Activated T-helper 1 cell treated with anti-CD3 and anti-CD28 coated beads, Interleukin-12 subunit alpha, Interleukin-12 subunit beta, Interleukin-2, Interleukin-4 antibody, amounts not matched to agents 30 ng/mL and 10 ng/mL and 1 ng/mL, durations not matched to agents 14 hours and 24 hours and 36 hours (primary cell): ENCODE data around the gene PDE4DIP. TPM values are rescaled to one million over a fixed set of nuclear protein-coding genes. Genes with fewer than 3 reads are reported as not detected.
"Not testable (repeated sequence)": the region's sequence is repeated elsewhere in the genome, so short reads cannot be mapped to it uniquely, and the experiment has no call there.

Experiments used
- DNase-seq: peaks from one replicate; pipeline ENCODE4 v3.0.0; 2021; ENCODE audit warnings: low spot score
- H3K27ac Mint-ChIP-seq: one replicate; pipeline ENCODE4 v1.8.0; 2021; ENCODE audit warnings: mild to moderate bottlenecking, mixed read lengths
- H3K27me3 Mint-ChIP-seq: one replicate; pipeline ENCODE4 v1.8.0; 2022; ENCODE audit warnings: mild to moderate bottlenecking, moderate library complexity, mixed read lengths; ENCODE audit not compliant: insufficient read depth
- H3K36me3 Mint-ChIP-seq: one replicate; pipeline ENCODE4 v1.8.0; 2021; ENCODE audit warnings: low read depth, mixed read lengths
- H3K4me1 Mint-ChIP-seq: one replicate; pipeline ENCODE4 v1.8.0; 2021; ENCODE audit warnings: low read depth, mixed read lengths
- H3K4me3 Mint-ChIP-seq: one replicate; pipeline ENCODE4 v1.8.0; 2021; ENCODE audit warnings: mild to moderate bottlenecking, moderate library complexity, mixed read lengths
- H3K9me3 Mint-ChIP-seq: one replicate; pipeline ENCODE4 v1.8.0; 2021; ENCODE audit warnings: mixed read lengths
- intact Hi-C: fragments of 100-400 bp; cut with micrococcal nuclease; formaldehyde crosslinking; loops from one replicate; pipeline ENCODE4 v1.15.1; 2024
- total RNA-seq: library from RNA; stranded (reverse); gene quantifications from 2 replicates; pipeline ENCODE4 v1.2.3, GENCODE V29; 2022

The PDE4DIP gene
- total RNA-seq, 1 donor from 2014 or later, result 24.2 TPM

- DNase-seq, H3K4me1 Mint-ChIP-seq, intact Hi-C loops, H3K36me3 Mint-ChIP-seq, H3K9me3 Mint-ChIP-seq, H3K4me3 Mint-ChIP-seq, H3K27ac Mint-ChIP-seq: not testable (repeated sequence)
- peaks cover 11% of the 10 kb centered on the region for H3K27me3 Mint-ChIP-seq
These were observed 145.2 kb downstream of the PDE4DIP start for GRCh38 chr1:148989378-148989777.

DNA sequence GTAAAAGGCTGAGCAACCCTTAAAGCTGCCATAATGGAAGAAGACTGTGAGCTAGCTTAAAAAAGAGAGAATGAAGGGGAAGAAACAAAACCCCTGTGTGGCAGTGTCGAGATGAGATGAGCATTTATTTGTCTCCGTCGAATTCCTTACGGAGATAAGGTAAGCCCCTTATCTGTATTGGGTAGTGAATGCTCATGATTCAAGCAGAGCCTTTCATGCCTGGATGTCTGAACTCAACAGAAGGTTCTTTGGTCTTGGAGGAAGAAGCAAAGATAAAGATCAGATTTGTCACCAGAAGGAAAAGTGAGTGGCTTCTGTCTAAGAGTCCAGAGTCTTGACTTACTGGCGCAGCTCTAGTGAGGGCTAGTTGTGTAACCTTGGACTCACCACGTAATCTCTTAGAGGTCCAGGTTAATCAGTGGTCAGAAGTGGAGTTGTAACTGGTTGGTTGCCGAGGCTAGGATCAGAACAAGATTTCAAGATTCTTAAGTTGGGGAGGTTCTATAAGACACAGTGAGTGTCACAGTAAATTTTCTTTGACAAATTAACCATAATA, 146.1 kb downstream of the PDE4DIP start:
- DNase-seq, H3K4me3 Mint-ChIP-seq, H3K36me3 Mint-ChIP-seq, intact Hi-C loops, H3K27ac Mint-ChIP-seq, H3K9me3 Mint-ChIP-seq, H3K4me1 Mint-ChIP-seq: not testable (repeated sequence)
- peaks cover 11% of the 10 kb centered on the region for H3K27me3 Mint-ChIP-seq

GRCh38 chr1:148991818-148992217, 147.6 kb downstream of the PDE4DIP start:
- H3K27me3 Mint-ChIP-seq, result peaks cover 11% of the 10 kb centered on the region
- H3K4me3 Mint-ChIP-seq, H3K36me3 Mint-ChIP-seq, H3K9me3 Mint-ChIP-seq, DNase-seq, H3K27ac Mint-ChIP-seq, H3K4me1 Mint-ChIP-seq, intact Hi-C loops: not testable (repeated sequence)

DNA sequence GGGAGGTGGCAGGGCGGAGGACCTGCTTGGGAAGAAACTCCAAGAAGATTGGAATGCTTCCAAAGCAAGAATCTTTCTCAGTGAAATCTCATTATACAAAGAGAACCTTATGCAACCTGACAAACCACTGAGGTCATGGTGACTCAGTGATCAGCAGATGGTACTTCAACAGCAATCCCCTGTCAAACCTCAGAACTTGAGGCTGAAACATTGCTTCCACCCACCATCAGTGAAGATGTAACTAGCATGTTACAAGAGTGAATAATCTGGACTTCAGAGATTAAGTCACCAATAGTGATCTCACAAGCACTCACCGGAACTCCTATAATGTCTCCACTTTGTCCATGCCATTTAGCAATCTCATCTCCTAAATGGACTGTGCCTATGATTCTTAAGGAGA, 148.1 kb downstream of the PDE4DIP start:
- DNase-seq, H3K36me3 Mint-ChIP-seq, H3K4me1 Mint-ChIP-seq, H3K27ac Mint-ChIP-seq, H3K9me3 Mint-ChIP-seq, intact Hi-C loops, H3K4me3 Mint-ChIP-seq: not testable (repeated sequence)
- peaks cover 11% of the 10 kb centered on the region for H3K27me3 Mint-ChIP-seq

DNA sequence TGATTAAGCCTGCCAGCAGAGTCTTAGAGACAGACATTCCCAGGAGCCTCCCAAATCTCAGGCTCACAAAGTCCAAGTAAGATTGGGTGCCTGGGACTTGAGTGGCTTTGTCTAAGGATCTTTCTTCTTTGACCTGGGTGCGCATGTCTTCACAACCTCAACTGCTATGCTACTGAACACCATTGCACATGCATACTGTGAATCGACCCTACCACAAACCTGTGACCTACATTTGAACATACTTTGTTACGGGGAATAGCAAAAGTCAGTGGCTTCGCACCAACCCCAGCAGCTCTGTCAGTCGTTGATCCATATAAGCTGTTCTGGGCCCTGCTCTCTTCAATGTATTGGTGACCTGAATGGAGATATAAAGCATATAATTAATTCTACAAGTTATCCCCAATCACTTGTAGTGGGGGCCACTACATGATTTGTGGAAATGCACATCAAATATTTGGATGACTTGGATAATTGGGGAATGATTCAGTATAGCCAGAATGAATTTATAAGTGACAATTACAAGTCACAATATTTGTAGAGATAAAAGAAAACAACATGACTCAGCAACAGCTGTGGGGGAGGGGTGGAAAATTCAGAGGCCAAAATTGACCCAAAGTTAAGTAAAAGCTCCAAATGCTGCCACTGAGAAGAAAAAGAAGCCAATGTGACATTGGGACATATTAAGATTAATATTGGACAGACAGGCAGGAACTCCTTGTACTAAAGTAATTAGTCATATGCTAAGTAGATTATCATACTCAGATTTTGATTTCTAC, 152.4 kb downstream of the PDE4DIP start:
- H3K4me1 Mint-ChIP-seq, H3K27me3 Mint-ChIP-seq, DNase-seq, intact Hi-C loops, H3K36me3 Mint-ChIP-seq, H3K9me3 Mint-ChIP-seq, H3K27ac Mint-ChIP-seq, H3K4me3 Mint-ChIP-seq: not testable (repeated sequence)

GRCh38 chr1:148997405-148997804, 153.2 kb downstream of the PDE4DIP start:
- H3K36me3 Mint-ChIP-seq, H3K27ac Mint-ChIP-seq, H3K9me3 Mint-ChIP-seq, H3K27me3 Mint-ChIP-seq, H3K4me1 Mint-ChIP-seq, H3K4me3 Mint-ChIP-seq, DNase-seq, intact Hi-C loops: not testable (repeated sequence)

GRCh38 chr1:149002664-149003063, 158.4 kb downstream of the PDE4DIP start:
- H3K9me3 Mint-ChIP-seq, H3K4me3 Mint-ChIP-seq, intact Hi-C loops, H3K27me3 Mint-ChIP-seq, H3K36me3 Mint-ChIP-seq, DNase-seq, H3K27ac Mint-ChIP-seq, H3K4me1 Mint-ChIP-seq: not testable (repeated sequence)

DNA sequence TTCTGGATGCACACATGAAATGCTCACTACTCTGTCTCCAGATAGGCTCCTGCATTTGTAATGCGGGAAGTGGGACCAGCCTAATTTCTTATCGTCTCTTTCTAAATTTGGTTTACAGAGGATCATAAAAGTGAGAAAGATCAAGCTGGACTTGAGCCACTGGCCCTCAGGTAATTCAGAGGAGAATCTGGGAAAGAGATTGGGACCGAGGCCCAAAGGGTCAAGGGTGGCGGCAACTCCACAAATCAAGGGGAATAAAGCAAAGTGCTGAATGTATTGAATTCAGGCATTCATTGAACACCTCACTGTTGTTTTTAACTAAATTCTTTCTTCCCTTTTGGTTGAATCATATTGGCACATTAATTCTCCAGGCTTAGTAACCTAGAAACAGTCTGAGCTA, 164.1 kb downstream of the PDE4DIP start:
- H3K36me3 Mint-ChIP-seq, H3K4me3 Mint-ChIP-seq, H3K27ac Mint-ChIP-seq, H3K27me3 Mint-ChIP-seq, H3K4me1 Mint-ChIP-seq, intact Hi-C loops, DNase-seq, H3K9me3 Mint-ChIP-seq: not testable (repeated sequence)

GRCh38 chr1:149008769-149009168, 164.5 kb downstream of the PDE4DIP start:
- H3K4me1 Mint-ChIP-seq, H3K4me3 Mint-ChIP-seq, H3K27me3 Mint-ChIP-seq, H3K27ac Mint-ChIP-seq, H3K9me3 Mint-ChIP-seq, intact Hi-C loops, H3K36me3 Mint-ChIP-seq, DNase-seq: not testable (repeated sequence)

GRCh38 chr1:149009761-149010160, 165.5 kb downstream of the PDE4DIP start:
- H3K9me3 Mint-ChIP-seq, H3K27ac Mint-ChIP-seq, H3K27me3 Mint-ChIP-seq, H3K4me1 Mint-ChIP-seq, H3K4me3 Mint-ChIP-seq, DNase-seq, H3K36me3 Mint-ChIP-seq, intact Hi-C loops: not testable (repeated sequence)

- H3K36me3 Mint-ChIP-seq, DNase-seq, H3K9me3 Mint-ChIP-seq, H3K27me3 Mint-ChIP-seq, H3K4me3 Mint-ChIP-seq, H3K4me1 Mint-ChIP-seq, H3K27ac Mint-ChIP-seq, intact Hi-C loops: not testable (repeated sequence)
These were observed 168.4 kb downstream of the PDE4DIP start for GRCh38 chr1:149012599-149012998.

GRCh38 chr1:149013513-149013912, 169.3 kb downstream of the PDE4DIP start:
- DNase-seq, H3K4me1 Mint-ChIP-seq, H3K4me3 Mint-ChIP-seq, intact Hi-C loops, H3K36me3 Mint-ChIP-seq, H3K9me3 Mint-ChIP-seq, H3K27ac Mint-ChIP-seq, H3K27me3 Mint-ChIP-seq: not testable (repeated sequence)

- H3K36me3 Mint-ChIP-seq, H3K27ac Mint-ChIP-seq, H3K9me3 Mint-ChIP-seq, DNase-seq, H3K27me3 Mint-ChIP-seq, H3K4me3 Mint-ChIP-seq, intact Hi-C loops, H3K4me1 Mint-ChIP-seq: not testable (repeated sequence)
These were observed 171.3 kb downstream of the PDE4DIP start for GRCh38 chr1:149015522-149015921.

GRCh38 chr1:149016626-149017025, 172.4 kb downstream of the PDE4DIP start:
- H3K27ac Mint-ChIP-seq, intact Hi-C loops, DNase-seq, H3K36me3 Mint-ChIP-seq, H3K4me3 Mint-ChIP-seq, H3K4me1 Mint-ChIP-seq, H3K9me3 Mint-ChIP-seq, H3K27me3 Mint-ChIP-seq: not testable (repeated sequence)
